Activated naive CD4-positive, alpha-beta T cell treated with anti-CD3 and anti-CD28 coated beads for 36 hours (primary cell): ENCODE results near the gene NR2E1. TPM values are rescaled to one million over a fixed set of nuclear protein-coding genes. Genes with fewer than 3 reads are reported as not detected.

Experiments
- CTCF ChIA-PET: fragments of 350-600 bp; sonication (Branson Sonifier 250); formaldehyde crosslinking; loops from one replicate; lab custom pipeline; 2021; ENCODE audit warnings: antibody characterized with exemption; lab: Charles Lee
- DNase-seq: peaks from one replicate; pipeline ENCODE4 v3.0.0-alpha.2; 2020
- H3K27ac Mint-ChIP-seq: one replicate; pipeline ENCODE4 v1.8.0; 2021; ENCODE audit warnings: mild to moderate bottlenecking, mixed read lengths
- H3K27me3 Mint-ChIP-seq: one replicate; pipeline ENCODE4 v1.8.0; 2021; ENCODE audit warnings: low read depth, mixed read lengths
- H3K36me3 Mint-ChIP-seq: one replicate; pipeline ENCODE4 v1.8.0; 2021; ENCODE audit warnings: low read depth, mixed read lengths
- H3K4me1 Mint-ChIP-seq: one replicate; pipeline ENCODE4 v1.8.0; 2021; ENCODE audit warnings: low read depth, mixed read lengths
- H3K4me3 Mint-ChIP-seq: one replicate; pipeline ENCODE4 v1.8.0; 2021; ENCODE audit warnings: mild to moderate bottlenecking, moderate library complexity, mixed read lengths
- H3K9me3 Mint-ChIP-seq: one replicate; pipeline ENCODE4 v1.8.0; 2021; ENCODE audit warnings: mixed read lengths
- intact Hi-C: fragments of 100-400 bp; cut with micrococcal nuclease; formaldehyde crosslinking; loops from one replicate; pipeline ENCODE4 v1.15.1; 2023
- total RNA-seq, 2 experiments: library from RNA; stranded (reverse); gene quantifications; one replicate each; pipeline ENCODE4 v1.2.3, GENCODE V29; 2021

The NR2E1 gene
- not detected for total RNA-seq

GRCh38 chr6:108165714-108166663 is at the start of gene NR2E1:
Gene NR2E1 (plus strand): TSS chr6:108166022. CDS start chr6:108166766, 744 bp downstream.
- CTCF ChIA-PET = interaction anchor here (1.4 kb wide), 1 partner anchor 326 kb away, joined by 3 read pairs; no protein-coding TSS in a partner anchor
- peak within 1 kb of the TSS; percentile 39 for H3K27ac Mint-ChIP-seq
- H3K4me3 Mint-ChIP-seq = peak within 1 kb of the TSS; percentile 8
- H3K27me3 Mint-ChIP-seq = peaks cover 90% of the 10 kb centered on the region
- no peaks in the 10 kb centered on the region for H3K9me3 Mint-ChIP-seq
- no peak for DNase-seq
- intact Hi-C loops = loop anchor here (5.0 kb wide), 1 partner anchor 189 kb away; no protein-coding TSS in a partner anchor
- no peaks in the 10 kb centered on the region for H3K36me3 Mint-ChIP-seq
- peaks cover 44% of the 10 kb centered on the region for H3K4me1 Mint-ChIP-seq

DNA sequence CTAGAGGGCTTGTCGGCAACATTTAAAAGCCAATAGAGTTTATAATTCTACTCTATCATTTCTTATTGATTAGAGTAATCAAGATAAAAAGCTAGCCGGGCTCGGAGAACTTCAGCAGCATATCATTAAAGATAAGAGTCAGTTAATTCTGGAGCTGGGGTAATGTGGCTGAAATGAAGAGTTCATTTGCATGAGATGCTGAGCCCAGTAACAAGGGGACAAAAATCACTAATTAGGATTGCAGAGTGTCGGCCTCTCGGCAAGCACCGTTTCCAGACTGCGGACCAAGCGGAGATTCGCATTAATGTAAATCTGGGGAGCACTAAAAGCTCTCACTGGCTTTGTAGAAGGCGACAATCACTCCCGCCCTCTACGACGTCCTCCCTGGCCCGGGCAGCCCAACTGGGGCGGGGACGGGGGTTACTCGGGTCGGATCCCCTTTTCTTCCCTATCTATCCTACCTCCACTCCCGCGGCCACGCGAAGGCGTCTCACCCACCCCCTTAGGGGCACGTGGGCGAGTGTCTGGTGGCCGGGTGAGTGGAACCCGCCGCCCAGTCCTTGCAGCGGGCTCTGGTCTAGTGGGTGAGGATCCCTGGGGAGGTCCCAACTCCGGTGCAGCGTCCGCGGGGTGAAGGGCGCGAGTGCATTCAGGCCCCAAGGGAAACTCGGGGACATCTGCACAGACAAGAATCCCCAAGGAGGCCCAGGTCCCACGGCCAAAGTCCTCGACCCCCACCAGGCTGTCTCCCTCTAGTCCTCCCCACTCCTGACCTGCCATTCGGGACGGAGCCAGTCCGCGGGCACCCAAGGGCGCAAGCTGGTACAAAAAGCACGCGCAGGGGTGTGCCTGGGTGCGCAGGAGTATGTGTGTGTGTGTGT is 49.0 kb upstream of the NR2E1 start:
- H3K9me3 Mint-ChIP-seq = no peaks in the 10 kb centered on the region
- peaks cover 50% of the 10 kb centered on the region for H3K4me1 Mint-ChIP-seq
- DNase-seq = no peak
- CTCF ChIA-PET = interaction anchor here (0.9 kb wide), 1 partner anchor 375 kb away, joined by 5 read pairs; no protein-coding TSS in a partner anchor
- no peak overlapping the region for H3K27ac Mint-ChIP-seq
- H3K27me3 Mint-ChIP-seq = peaks cover 90% of the 10 kb centered on the region
- intact Hi-C loops = loop anchor here (1.0 to 5.0 kb wide), 3 partner anchors 52 to 666 kb away; no protein-coding TSS in a partner anchor
- H3K36me3 Mint-ChIP-seq = no peaks in the 10 kb centered on the region
- H3K4me3 Mint-ChIP-seq = peak overlapping the region; percentile 74

- intact Hi-C loops = loop anchor here (1.0 to 5.0 kb wide), 3 partner anchors 17 to 665 kb away; no protein-coding TSS in a partner anchor
- CTCF ChIA-PET = interaction anchor here (0.6 kb wide), 1 partner anchor 140 kb away, joined by 3 read pairs; no protein-coding TSS in a partner anchor
- no peaks in the 10 kb centered on the region for H3K9me3 Mint-ChIP-seq
- H3K27ac Mint-ChIP-seq = no peak overlapping the region
- H3K36me3 Mint-ChIP-seq = no peaks in the 10 kb centered on the region
- peak overlapping the region; percentile 74 for H3K4me3 Mint-ChIP-seq
- peaks cover 89% of the 10 kb centered on the region for H3K27me3 Mint-ChIP-seq
- no peak for DNase-seq
- peaks cover 50% of the 10 kb centered on the region for H3K4me1 Mint-ChIP-seq
Measured at GRCh38 chr6:108117427-108118358, 48.1 kb upstream of the NR2E1 start.

DNA sequence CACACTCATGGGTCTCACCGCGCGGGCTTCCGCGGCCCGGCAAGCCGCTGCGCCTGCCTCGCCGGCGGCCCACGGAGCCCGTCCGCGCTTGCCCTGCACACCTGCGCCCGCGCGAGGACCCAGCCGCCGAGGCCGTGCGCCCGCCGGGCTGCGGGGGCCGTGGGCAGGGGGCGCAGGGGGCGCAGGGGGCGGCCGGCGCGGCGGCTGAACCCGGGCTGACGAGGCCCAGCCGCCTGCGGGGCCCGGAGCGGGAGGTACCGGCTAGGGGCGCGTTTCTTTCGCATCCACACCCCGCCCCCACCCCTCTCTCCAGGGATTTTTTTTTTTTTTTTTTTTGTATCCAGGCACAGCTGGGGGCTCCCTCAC is 47.5 kb upstream of the NR2E1 start:
- Mint-ChIP-seq H3K4me3 (peak overlapping the region; percentile 74), H3K27me3 (peaks cover 89% of the 10 kb centered on the region), H3K9me3 (no peaks in the 10 kb centered on the region), H3K4me1 (peaks cover 50% of the 10 kb centered on the region), H3K27ac (no peak overlapping the region), H3K36me3 (no peaks in the 10 kb centered on the region)
- CTCF ChIA-PET = interaction anchor here (0.9 to 1.0 kb wide), 2 partner anchors 44 to 374 kb away, joined by 3 to 4 read pairs; no protein-coding TSS in a partner anchor
- intact Hi-C loops = loop anchor here (1.0 to 5.0 kb wide), 3 partner anchors 16 to 664 kb away; no protein-coding TSS in a partner anchor
- no peak for DNase-seq

GRCh38 chr6:108118810-108119768 is 46.7 kb upstream of the NR2E1 start:
- DNase-seq = no peak
- CTCF ChIA-PET = interaction anchor here (0.6 to 1.0 kb wide), 3 partner anchors 43 to 878 kb away, joined by 3 to 4 read pairs (median 3); no protein-coding TSS in a partner anchor
- Mint-ChIP-seq H3K4me3 (peak overlapping the region; percentile 73), H3K4me1 (peaks cover 44% of the 10 kb centered on the region), H3K36me3 (no peaks in the 10 kb centered on the region), H3K9me3 (no peaks in the 10 kb centered on the region), H3K27me3 (peaks cover 87% of the 10 kb centered on the region), H3K27ac (no peak overlapping the region)
- intact Hi-C loops = loop anchor here (1.0 to 5.0 kb wide), 3 partner anchors 15 to 663 kb away; no protein-coding TSS in a partner anchor

DNA sequence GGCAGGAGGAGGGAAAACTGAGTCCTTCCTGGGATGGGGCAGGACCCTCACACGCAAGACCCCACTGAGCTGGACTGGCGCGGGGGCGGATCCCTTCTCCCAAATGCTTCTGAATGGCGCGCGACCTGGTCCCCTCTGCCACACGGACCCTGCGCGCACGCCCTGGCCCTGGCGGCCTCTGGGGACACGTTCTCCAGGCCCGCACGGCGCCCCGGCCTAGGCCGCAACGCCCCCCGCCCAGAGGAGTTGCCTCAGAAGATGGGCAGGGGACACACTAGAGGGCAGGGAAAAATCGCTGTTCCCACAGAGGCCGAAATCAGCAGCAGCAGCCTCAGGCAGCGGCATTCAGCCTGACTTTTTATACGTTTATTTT is 46.1 kb upstream of the NR2E1 start:
- no peaks in the 10 kb centered on the region for H3K36me3 Mint-ChIP-seq
- H3K27me3 Mint-ChIP-seq = peaks cover 86% of the 10 kb centered on the region
- H3K4me1 Mint-ChIP-seq = peaks cover 37% of the 10 kb centered on the region
- DNase-seq = no peak
- H3K27ac Mint-ChIP-seq = no peak overlapping the region
- CTCF ChIA-PET = no interaction called here
- no peaks in the 10 kb centered on the region for H3K9me3 Mint-ChIP-seq
- H3K4me3 Mint-ChIP-seq = peak overlapping the region; percentile 73
- intact Hi-C loops = loop anchor here (5.0 kb wide), 2 partner anchors 243 to 663 kb away; no protein-coding TSS in a partner anchor

GRCh38 chr6:108120311-108120710 is 45.5 kb upstream of the NR2E1 start:
- CTCF ChIA-PET = interaction anchor here (0.6 kb wide), 1 partner anchor 1315 kb away, joined by 3 read pairs; no protein-coding TSS in a partner anchor
- no peak for DNase-seq
- intact Hi-C loops = no loop called here
- H3K9me3 Mint-ChIP-seq = no peaks in the 10 kb centered on the region
- no peak overlapping the region for H3K27ac Mint-ChIP-seq
- peaks cover 31% of the 10 kb centered on the region for H3K4me1 Mint-ChIP-seq
- no peak overlapping the region for H3K4me3 Mint-ChIP-seq
- peaks cover 86% of the 10 kb centered on the region for H3K27me3 Mint-ChIP-seq
- H3K36me3 Mint-ChIP-seq = no peaks in the 10 kb centered on the region

DNA sequence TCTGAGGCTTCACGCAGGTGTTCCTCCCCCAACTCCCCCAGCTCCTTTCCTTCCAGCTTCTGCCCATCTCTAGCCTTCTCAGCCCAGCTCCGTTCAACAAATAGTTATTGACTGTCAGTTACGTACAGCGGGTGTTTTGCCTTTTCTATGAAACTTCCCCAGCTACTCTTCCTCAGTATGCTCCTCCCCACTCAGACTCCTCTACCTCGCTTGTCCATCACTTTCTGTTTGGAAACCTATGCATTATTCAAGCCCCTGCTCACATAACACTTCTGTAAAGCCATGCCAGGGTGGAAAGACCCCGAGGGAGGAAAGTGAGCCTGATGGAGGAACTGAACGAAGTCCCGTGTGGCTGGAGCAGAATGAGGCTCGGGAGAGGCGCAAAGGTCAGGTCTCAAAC is 44.2 kb upstream of the NR2E1 start:
- peaks cover 23% of the 10 kb centered on the region for H3K4me1 Mint-ChIP-seq
- no peaks in the 10 kb centered on the region for H3K36me3 Mint-ChIP-seq
- intact Hi-C loops = no loop called here
- H3K4me3 Mint-ChIP-seq = no peak overlapping the region
- H3K9me3 Mint-ChIP-seq = no peaks in the 10 kb centered on the region
- CTCF ChIA-PET = interaction anchor here (0.5 to 0.8 kb wide), 3 partner anchors 11 to 380 kb away, joined by 3 read pairs; no protein-coding TSS in a partner anchor
- no peak overlapping the region for H3K27ac Mint-ChIP-seq
- no peak for DNase-seq
- peaks cover 84% of the 10 kb centered on the region for H3K27me3 Mint-ChIP-seq

DNA sequence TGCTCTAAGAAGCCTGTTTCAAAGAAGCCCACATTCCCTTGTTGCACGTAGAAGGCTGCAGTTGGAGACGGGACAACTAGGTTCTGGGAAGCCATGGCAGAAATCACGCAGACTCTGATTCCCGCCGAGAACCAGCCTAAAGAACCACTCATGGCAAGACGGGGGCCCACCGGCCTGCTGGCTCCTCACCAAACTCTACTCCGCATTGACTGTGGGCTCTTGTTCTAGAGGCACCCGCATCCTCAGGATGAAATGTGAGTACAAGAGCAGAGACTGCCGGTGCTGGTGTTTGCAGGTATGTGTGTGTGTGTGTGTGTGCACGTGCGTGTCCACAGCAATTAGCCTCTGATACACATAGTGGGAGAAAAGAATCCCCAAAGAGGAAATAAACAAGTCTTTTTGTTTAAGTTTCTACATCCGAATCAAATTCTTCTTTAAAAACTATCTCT is 42.3 kb upstream of the NR2E1 start:
- CTCF ChIA-PET = no interaction called here
- H3K36me3 Mint-ChIP-seq = no peaks in the 10 kb centered on the region
- H3K4me3 Mint-ChIP-seq = no peak overlapping the region
- intact Hi-C loops = no loop called here
- no peak overlapping the region for H3K27ac Mint-ChIP-seq
- H3K27me3 Mint-ChIP-seq = peaks cover 80% of the 10 kb centered on the region
- H3K9me3 Mint-ChIP-seq = no peaks in the 10 kb centered on the region
- H3K4me1 Mint-ChIP-seq = peaks cover 13% of the 10 kb centered on the region
- DNase-seq = no peak

GRCh38 chr6:108123946-108124345 is 41.9 kb upstream of the NR2E1 start:
- H3K27ac Mint-ChIP-seq = no peak overlapping the region
- H3K4me1 Mint-ChIP-seq = peaks cover 10% of the 10 kb centered on the region
- H3K4me3 Mint-ChIP-seq = no peak overlapping the region
- no peaks in the 10 kb centered on the region for H3K9me3 Mint-ChIP-seq
- DNase-seq = no peak
- H3K36me3 Mint-ChIP-seq = no peaks in the 10 kb centered on the region
- CTCF ChIA-PET = no interaction called here
- H3K27me3 Mint-ChIP-seq = peaks cover 76% of the 10 kb centered on the region
- intact Hi-C loops = no loop called here
